Hepatic stellate cell (primary cell): ENCODE measurements around the gene POFUT2.

Experiments
- DNase-seq: peaks from one replicate; pipeline ENCODE4 v3.0.0; 2011; ENCODE audit warnings: low spot score

The POFUT2 gene

DNA sequence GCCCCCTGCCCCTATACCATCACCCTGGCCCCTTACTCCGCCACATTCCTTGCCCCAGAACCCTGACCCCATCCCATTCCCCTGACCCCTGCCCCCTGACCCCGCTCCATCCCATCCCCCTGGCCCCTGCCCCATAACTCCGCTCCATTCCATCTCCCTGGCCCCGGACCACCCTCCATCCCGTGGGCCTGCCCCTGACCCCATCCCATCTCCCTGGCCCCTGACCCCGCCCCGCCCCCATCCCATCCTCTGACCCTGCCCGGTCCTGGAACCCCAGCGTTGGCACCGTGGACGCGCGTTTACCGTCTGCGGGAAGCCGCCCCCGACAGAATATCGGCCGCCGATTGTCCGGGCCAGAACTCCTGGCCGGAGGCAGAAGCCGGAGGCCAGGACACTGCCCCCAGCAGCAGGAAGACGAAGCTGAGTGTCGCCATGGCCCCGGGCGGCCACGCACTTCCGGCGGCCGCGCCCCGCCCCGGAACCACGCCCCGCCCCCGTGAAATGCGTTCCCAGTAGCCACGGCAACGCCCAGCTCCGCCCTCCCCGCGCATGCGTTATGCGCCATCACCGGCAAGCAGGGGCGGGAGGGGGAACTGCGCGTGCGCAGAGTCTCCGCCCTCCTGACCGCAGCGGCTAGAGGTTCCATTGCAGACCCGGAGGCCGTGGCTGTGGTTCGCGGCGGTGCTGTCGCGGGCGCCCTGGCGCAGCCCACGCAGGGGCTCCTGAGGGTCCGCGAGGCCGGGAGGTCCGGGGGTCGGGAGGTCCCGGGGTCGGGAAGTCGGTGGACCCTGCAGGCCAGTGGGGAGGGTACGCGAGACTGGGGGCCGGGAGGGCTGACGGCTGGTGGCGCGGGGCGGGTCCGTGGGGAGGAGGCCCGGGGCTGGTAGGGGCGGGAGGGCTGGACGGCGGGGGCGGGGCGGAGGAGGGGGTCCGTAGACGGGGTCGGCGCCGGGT lies at the start of gene POFUT2:
Gene POFUT2 (minus strand): TSS at position 458 of the 954 bp plus-strand sequence. CDS start 24 bp downstream, at position 434.
- peak; percentile 99 for DNase-seq

DNA sequence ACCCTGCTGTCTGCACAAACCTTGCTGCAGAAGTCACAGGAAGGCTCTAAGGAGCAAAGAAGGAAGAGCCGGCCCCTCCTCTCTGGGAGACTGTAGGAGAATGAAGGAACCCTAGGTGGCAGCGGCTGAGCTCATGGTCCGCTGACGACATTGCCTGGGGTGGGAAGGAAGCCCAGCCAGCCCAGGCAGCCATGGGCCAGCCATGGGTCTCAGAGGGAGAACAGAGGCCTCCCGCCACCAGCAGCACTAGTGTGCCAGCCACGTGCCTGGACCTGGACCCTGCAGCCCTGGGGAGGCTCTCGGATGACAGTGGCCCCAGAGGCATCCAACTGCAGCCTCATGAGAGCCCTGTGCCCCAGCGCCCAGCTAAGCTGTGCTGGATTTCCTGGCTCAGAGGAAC lies 49.2 kb upstream of the POFUT2 start:
- no peak for DNase-seq

DNA sequence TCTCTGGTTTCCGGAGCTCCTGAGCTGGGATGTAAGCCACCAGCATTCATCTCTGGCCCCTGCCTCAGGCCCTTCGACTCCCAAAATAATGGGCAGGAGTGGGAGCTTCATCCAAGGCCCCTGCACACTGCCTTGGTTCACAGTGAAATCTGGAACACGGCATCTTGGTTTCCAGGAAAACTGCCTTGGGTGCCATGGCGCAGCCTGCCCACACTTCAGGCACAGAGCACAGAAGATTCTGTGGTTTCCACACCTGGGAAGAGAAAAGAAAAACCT lies 48.8 kb upstream of the POFUT2 start:
- DNase-seq: no peak

DNA sequence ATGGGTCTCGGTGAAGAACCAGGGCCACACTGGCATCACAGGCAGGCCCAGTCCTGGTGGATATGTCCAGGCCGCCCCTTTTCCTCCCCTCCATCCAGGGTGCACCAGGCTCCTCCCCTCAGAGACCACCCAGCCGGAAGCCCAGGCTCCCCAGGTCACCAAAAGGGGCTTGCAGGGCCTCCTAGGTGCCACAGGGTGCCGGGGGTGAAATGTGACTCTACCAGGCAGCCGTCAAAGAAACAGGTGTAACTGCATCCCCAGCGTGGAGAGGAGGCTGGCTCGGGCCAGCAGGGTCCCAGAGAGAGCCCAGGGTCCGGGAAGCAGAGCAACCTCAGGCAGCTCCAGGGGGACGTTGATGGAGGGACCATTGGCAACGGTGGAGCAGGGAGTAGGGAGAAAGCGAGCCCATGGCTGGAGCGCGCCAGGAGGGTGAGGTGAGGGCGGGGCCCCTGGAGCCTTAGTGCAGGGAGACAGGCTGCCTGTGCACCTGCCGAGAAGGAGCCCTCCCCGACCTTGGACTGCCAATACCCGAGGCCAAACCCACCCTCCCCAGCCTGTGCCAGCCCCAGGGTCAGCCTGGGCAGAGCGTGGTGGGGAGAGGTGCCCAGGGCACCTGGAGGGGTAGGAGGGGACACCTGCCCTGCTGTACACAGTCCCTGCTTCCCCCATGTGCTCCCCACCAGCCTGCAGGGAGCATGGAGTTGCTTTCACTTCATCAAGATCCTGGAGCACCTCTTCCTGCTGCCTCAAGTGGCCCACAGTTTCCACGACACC lies 48.3 kb upstream of the POFUT2 start:
- DNase-seq: no peak

- DNase-seq: no peak
Measured at GRCh38 chr21:45335151-45335760, 47.6 kb upstream of the POFUT2 start.

- DNase-seq: no peak
Measured at GRCh38 chr21:45334591-45335081, 46.9 kb upstream of the POFUT2 start.

GRCh38 chr21:45334134-45334533 lies 46.4 kb upstream of the POFUT2 start:
- no peak for DNase-seq

- DNase-seq: no peak
Measured at GRCh38 chr21:45333583-45334121, 46.0 kb upstream of the POFUT2 start.

DNA sequence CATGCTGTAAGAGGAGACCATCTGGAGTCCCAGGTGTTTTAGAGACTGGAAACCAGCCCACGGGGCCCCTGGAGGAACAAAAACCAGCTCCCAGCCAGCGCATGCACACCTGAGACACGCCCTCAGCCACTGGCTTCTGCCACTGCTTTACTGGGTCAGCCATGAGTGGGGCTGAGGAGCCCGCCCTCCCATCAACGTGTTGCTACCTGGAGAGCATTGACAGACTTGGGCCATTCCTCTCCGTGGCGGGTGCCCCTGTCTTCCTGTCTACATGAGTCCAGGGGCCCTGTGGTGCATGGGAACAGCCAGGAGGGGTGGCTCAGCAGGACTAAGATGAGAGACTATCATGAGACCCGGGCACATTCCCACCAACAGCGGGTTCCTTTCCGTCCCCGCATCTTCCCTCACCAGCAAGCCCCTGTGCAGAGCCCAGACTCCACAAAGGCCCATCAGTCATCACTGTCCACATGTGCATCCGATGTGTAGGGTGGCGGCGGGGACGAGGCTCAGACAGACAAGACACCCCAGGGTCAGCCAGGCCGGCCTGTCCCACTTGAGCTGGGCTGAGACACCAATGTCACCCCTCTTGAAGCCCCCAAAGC lies 45.4 kb upstream of the POFUT2 start:
- no peak for DNase-seq

DNA sequence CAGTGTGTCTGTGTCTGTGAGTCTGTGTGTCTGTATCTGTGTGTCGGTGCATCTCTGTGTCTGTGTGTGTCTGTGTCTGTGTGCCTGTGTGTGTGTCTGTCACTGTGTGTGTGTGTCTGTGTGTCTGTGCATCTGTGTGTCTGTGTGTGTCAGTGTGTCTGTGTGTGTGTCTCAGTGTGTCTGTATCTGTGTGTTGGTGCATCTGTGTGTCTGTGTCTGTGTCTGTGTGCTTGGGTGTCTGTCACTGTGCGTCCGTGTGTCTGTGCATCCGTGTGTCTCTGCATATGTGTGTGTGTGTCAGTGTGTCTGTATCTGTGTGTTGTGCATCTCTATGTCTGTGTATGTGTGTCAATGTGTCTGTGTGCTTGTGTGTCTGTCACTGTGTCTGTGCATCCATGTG lies 44.7 kb upstream of the POFUT2 start:
- DNase-seq: no peak

DNA sequence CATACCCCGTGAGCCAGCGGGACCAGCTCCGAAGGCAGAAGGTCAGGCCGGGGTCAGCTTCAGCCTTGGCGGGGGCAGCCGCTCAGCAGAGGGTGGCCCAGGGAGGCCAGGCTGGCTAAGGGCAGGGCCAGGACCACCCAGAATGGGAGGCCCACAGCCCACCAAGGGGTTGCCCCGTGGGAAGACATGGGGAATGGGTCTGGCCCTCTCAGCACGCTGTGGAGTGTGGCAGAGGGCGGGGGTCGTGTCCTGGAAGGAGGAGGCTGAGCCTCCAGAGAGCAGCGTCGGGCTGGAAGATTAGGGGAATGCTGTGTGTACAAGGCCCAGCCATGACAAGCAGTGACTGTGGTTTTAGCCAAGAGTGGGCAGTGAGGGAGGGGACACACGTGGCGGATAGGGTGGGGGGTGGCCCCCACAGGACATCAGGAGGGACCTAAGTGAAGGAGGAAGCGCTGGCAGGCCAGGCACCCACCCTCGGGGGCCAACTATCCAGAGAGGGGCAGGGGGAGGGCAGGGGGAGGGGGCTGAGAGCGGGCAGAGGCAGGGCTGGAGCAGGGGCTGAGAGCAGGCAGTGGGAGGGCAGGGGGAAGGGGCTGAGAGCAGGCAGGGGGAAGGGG lies 43.9 kb upstream of the POFUT2 start:
- no peak for DNase-seq

- DNase-seq: no peak
Measured at GRCh38 chr21:45330851-45331261, 43.2 kb upstream of the POFUT2 start.

- peak; percentile 86 for DNase-seq
Measured at GRCh38 chr21:45330075-45330781, 42.5 kb upstream of the POFUT2 start.

GRCh38 chr21:45329261-45330074 lies 41.8 kb upstream of the POFUT2 start:
- no peak for DNase-seq

DNA sequence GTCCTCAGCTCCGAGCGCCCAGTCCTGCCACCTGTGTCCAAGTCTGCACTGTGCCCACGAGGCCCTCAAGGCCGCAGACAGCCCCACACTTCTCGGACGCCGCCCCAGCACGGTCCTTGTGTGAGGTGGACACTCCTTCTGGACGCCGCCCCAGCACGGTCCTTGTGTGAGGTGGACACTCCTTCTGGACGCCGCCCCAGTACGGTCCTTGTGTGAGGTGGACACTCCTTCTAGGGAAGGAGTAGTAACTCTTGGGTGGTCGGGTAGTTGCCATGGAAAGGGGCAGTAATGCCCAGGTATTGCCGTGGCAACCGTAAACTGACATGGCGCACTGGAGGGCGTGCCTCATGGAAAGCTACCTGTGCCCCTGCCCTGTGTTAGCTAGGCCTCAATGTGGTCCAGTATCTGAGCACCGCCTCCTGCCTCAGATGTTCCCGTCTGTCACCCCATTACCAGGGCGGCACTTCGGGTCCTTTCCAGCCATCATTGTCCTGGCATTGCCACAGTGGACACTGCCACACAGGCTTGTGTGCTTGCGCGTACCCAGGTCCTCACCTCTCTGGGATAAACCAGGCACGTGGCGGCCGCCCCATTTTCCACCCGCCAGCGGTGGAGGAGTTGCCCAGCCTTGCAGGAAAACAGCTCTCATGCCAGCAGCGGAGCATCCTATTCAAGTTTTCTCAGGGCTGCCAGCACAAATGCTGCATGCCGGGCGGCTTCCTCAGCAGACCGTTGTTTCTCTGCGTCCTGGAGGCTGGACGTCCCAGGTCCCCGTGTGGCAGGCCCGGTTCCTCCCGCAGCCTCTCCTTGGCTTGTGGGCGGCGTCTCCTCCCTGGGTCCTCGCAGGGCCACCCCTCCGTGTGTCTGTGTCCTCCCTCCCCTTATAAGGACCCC lies 40.8 kb upstream of the POFUT2 start:
- DNase-seq: no peak

GRCh38 chr21:45327441-45328197 lies 39.9 kb upstream of the POFUT2 start:
- DNase-seq: no peak

DNA sequence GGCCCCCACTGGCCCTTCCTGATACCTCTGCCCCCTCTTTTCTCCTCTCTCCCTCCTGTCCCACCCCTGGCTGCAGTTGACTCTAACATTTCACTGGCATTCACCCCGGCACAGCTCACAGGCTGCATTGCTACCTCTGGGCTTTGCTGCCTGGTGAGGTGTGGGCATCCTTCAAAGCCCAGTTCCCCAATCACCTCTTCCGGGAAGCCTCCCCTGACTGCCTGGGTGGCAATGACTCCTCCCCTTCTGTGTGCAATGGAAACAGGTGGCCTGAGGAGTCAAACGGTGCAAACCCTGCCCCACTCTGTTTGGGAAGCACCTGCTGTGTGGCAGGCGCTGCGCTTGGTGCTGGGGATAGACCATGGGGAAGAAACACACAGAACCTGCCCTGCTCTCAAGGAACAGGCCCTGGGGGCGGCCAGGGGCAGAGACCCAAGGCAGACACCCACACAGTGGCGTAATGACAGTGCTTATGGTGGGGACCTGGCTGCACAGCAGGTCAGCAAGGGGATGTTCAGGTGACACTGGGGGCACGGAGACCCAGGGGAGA lies 39.3 kb upstream of the POFUT2 start:
- no peak for DNase-seq
